Ecto neural progenitor cell (in vitro differentiated cells): Measurements from ENCODE around the gene GRIN1.

Experiments
- DNase-seq: peaks from one replicate; pipeline ENCODE4 v3.0.0-alpha.2; 2018; ENCODE audit warnings: low spot score

Gene GRIN1

DNA sequence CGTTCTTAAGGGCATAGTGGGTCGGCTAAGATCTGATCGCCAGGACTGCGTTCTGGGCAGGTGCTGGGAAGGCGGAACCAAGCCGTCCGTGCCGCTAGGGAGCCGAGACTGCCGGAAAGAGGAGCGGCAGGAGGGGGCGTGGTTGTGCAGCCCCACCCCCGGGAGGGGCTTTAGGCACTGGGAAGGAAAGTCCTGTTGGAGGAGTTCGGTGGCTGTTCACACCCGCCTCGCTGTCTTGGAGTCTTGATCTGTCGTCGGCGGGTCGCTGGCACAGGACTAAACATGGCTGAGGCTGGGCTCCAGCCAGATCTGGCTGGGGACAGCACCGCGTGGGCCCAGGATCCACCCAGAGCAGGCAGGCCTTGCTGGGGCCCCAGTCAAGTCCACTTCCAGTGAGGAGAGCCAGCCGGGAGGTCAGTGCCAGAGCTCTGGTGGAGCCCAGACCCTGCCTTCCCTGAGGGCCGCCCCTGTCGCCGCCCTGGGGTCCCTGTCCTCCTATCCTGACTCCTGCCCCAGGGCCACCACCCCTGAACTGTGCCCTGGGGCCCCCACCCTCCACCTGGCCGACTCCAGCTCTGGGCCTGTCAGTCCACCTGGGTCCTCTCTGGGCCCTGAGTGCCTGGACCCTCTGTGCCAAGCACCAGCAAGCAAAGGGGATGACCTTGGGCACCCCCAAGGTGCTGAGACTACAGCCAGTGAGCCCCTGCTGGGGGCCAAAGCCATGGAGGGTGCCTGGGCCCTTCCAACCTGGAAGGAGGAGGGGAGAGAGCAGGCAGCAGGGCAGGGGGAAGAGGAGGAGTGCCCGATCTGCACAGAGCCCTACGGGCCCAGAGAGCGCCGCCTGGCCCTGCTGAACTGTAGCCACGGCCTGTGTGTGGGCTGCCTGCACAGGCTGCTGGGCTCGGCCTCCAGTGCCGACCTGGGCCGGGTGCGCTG is 78.6 kb downstream of the GRIN1 start:
- DNase-seq, result peak; percentile 73

GRCh38 chr9:137218212-137218753 is 79.3 kb downstream of the GRIN1 start:
- DNase-seq, result no peak
